ENCODE results near the gene PCBP3.

PCBP3 gene

DNA sequence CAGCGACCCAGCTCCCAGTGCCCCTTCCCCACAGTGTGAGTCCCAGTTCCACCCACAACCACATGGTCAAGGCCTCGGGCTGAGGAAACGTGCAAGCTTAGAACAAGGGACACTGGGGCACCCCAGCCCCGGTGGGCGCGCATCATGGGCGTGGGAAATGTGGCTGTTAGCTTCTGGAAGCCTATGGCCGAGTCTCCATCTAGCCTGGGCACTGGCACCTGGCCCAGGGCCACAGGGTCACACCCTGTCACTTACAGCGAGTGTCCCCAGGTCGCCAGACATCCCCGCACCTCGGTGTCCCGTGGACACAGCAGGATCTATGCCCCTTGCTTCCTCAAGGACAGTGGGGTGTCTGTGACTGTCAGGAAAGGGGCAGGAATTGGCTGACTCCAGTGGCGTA, 301.1 kb downstream of the PCBP3 start:
- TF ChIP-seq EZH2 (optimal IDR thresholded peaks at IDR 0.05; ENCODE audit: low read depth, low read length), result no peak
- no peak for TF ChIP-seq EZH2phosphoT487 (IDR thresholded peaks at IDR 0.05; ENCODE audit: low read length)
- TF ChIP-seq, protein P1, sequence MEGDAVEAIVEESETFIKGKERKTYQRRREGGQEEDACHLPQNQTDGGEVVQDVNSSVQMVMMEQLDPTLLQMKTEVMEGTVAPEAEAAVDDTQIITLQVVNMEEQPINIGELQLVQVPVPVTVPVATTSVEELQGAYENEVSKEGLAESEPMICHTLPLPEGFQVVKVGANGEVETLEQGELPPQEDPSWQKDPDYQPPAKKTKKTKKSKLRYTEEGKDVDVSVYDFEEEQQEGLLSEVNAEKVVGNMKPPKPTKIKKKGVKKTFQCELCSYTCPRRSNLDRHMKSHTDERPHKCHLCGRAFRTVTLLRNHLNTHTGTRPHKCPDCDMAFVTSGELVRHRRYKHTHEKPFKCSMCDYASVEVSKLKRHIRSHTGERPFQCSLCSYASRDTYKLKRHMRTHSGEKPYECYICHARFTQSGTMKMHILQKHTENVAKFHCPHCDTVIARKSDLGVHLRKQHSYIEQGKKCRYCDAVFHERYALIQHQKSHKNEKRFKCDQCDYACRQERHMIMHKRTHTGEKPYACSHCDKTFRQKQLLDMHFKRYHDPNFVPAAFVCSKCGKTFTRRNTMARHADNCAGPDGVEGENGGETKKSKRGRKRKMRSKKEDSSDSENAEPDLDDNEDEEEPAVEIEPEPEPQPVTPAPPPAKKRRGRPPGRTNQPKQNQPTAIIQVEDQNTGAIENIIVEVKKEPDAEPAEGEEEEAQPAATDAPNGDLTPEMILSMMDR (IDR thresholded peaks at IDR 0.05; ENCODE audit: low read length), result no peak
- peaks cover 94% of the 10 kb centered on the region for H3K27me3 ChIP-seq (replicated peaks; ENCODE audit: insufficient read depth, low read length)
- H3K36me3 ChIP-seq (replicated peaks; ENCODE audit: insufficient read depth, low read length), result no peaks in the 10 kb centered on the region
- H3K79me2 ChIP-seq (ENCODE audit: low read length), result no peaks in the 10 kb centered on the region
- H3F3A ChIP-seq (ENCODE audit: insufficient read depth, low read length), result no peaks in the 10 kb centered on the region
- H3K9ac ChIP-seq (ENCODE audit: low read length), result no peak overlapping the region
- H3K4me3 ChIP-seq (ENCODE audit: low read length), result no peak overlapping the region
- H3K27ac ChIP-seq (ENCODE audit: low read length), result no peak overlapping the region
- H3K4me2 ChIP-seq (ENCODE audit: low read depth, low read length), result no peak overlapping the region
- no peaks in the 10 kb centered on the region for H3K4me1 ChIP-seq (ENCODE audit: low read length)
- H3K9me2 ChIP-seq (replicated peaks; ENCODE audit: insufficient read depth, low read length), result no peaks in the 10 kb centered on the region
- H2AFZ ChIP-seq (ENCODE audit: low read length), result no peak overlapping the region
- no peaks in the 10 kb centered on the region for H4K20me1 ChIP-seq (ENCODE audit: insufficient read depth, low read length)
- DNase-seq, result no peak
- no peaks in the 10 kb centered on the region for H3K9me3 ChIP-seq (replicated peaks; ENCODE audit: insufficient read depth, low read length)

DNA sequence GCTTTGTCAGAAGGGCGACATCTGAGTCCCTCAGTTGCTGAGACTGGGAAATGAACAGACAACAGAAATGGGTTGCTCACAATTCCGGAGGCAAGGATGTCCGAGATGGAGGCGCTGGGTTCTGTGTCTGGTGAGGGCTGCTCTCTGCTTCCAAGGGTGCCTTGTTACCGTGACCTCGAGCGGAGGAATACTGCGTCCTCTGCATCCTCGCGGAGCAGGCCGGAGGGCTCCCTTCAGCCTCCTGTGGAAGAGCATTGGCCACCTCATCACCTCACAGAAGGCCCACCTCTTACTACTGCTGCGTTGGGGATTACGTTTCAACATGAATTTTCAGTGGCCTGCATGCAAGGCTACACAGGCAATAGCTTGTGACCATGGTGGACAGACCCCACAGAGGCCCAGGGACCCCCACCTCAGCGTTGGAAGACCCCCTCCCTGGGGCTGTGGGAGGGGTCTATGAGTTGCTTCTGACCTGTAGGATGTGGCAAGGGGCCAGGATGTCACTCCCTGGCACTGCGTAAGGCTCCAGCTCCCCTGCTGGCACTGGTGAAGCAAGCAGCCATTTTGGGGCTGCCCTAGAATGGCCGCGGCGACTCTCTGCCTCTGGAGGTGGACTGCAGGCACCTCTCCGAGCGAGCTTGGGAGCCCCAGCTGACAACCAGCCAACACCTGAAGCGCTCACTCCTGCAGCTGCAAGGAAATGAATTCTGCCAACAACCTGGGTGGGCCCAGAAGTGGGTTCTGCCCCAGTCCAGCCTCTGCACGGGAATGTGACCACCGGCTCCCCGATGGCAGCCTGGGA, 301.7 kb downstream of the PCBP3 start:
- H3K4me1 ChIP-seq (ENCODE audit: low read length), result no peaks in the 10 kb centered on the region
- H3K9ac ChIP-seq (ENCODE audit: low read length), result no peak overlapping the region
- H3K27ac ChIP-seq (ENCODE audit: low read length), result no peak overlapping the region

DNA sequence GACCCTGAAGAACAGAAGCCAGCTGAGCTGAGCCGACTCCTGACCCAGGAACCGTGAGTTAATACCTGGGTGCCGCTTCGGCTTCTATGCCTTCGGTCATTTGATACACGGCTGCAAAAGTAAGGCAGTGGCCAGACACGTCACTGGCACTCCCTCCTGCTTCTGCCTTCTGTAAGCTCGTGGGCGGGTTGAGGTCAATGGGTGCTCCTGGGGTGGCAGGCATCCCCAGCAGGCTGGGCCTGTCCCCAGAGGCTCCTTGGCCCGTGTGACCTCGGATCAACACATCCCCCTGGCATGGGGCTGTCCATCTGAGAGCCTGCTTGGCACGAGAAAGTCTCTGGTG, 302.3 kb downstream of the PCBP3 start:
- no peaks in the 10 kb centered on the region for H4K20me1 ChIP-seq (ENCODE audit: insufficient read depth, low read length)
- H3F3A ChIP-seq (ENCODE audit: insufficient read depth, low read length), result no peaks in the 10 kb centered on the region
- H3K4me3 ChIP-seq (ENCODE audit: low read length), result no peak overlapping the region
- H3K4me2 ChIP-seq (ENCODE audit: low read depth, low read length), result no peak overlapping the region
- H3K4me1 ChIP-seq (ENCODE audit: low read length), result no peaks in the 10 kb centered on the region
- H2AFZ ChIP-seq (ENCODE audit: low read length), result no peak overlapping the region
- H3K79me2 ChIP-seq (ENCODE audit: low read length), result no peaks in the 10 kb centered on the region
- no peaks in the 10 kb centered on the region for H3K36me3 ChIP-seq (replicated peaks; ENCODE audit: insufficient read depth, low read length)
- H3K27ac ChIP-seq (ENCODE audit: low read length), result no peak overlapping the region
- no peaks in the 10 kb centered on the region for H3K9me3 ChIP-seq (replicated peaks; ENCODE audit: insufficient read depth, low read length)
- no peak for DNase-seq
- no peak overlapping the region for H3K9ac ChIP-seq (ENCODE audit: low read length)
- no peak for TF ChIP-seq EZH2 (optimal IDR thresholded peaks at IDR 0.05; ENCODE audit: low read depth, low read length)
- TF ChIP-seq, protein P1 (IDR thresholded peaks at IDR 0.05; ENCODE audit: low read length), result no peak
- no peak for TF ChIP-seq EZH2phosphoT487 (IDR thresholded peaks at IDR 0.05; ENCODE audit: low read length)
- H3K9me2 ChIP-seq (replicated peaks; ENCODE audit: insufficient read depth, low read length), result no peaks in the 10 kb centered on the region
- H3K27me3 ChIP-seq (replicated peaks; ENCODE audit: insufficient read depth, low read length), result peaks cover 94% of the 10 kb centered on the region

More for the DNA sequence above, 301.7 kb downstream of the PCBP3 start:
- no peaks in the 10 kb centered on the region for H3K9me3 ChIP-seq (replicated peaks; ENCODE audit: insufficient read depth, low read length)
- no peaks in the 10 kb centered on the region for H3K9me2 ChIP-seq (replicated peaks; ENCODE audit: insufficient read depth, low read length)
- H4K20me1 ChIP-seq (ENCODE audit: insufficient read depth, low read length), result no peaks in the 10 kb centered on the region
- no peaks in the 10 kb centered on the region for H3F3A ChIP-seq (ENCODE audit: insufficient read depth, low read length)
- TF ChIP-seq EZH2 (optimal IDR thresholded peaks at IDR 0.05; ENCODE audit: low read depth, low read length) (no peak), EZH2phosphoT487 (IDR thresholded peaks at IDR 0.05; ENCODE audit: low read length) (no peak)
- TF ChIP-seq, protein P1 (IDR thresholded peaks at IDR 0.05; ENCODE audit: low read length), result no peak
- H3K4me3 ChIP-seq (ENCODE audit: low read length), result no peak overlapping the region
- H2AFZ ChIP-seq (ENCODE audit: low read length), result no peak overlapping the region
- no peaks in the 10 kb centered on the region for H3K79me2 ChIP-seq (ENCODE audit: low read length)
- no peaks in the 10 kb centered on the region for H3K36me3 ChIP-seq (replicated peaks; ENCODE audit: insufficient read depth, low read length)
- no peak for DNase-seq
- no peak overlapping the region for H3K4me2 ChIP-seq (ENCODE audit: low read depth, low read length)
- H3K27me3 ChIP-seq (replicated peaks; ENCODE audit: insufficient read depth, low read length), result peaks cover 94% of the 10 kb centered on the region

Data from MM.1S (cell line).